ENCODE measurements around the gene FAM187B. TPM values are rescaled to one million over a fixed set of nuclear protein-coding genes. Genes with fewer than 3 reads are reported as not detected.

FAM187B gene
- total RNA-seq, 1 donor from 2014 or later = not detected

GRCh38 chr19:35271546-35271945 lies 43.0 kb upstream of the FAM187B start:
- no peak for TF ChIP-seq CTCF (conservative IDR thresholded peaks at IDR 0.05; ENCODE audit: low read depth, low read length)
- no peak for DNase-seq (ENCODE audit: low read depth)
- H3K4me3 ChIP-seq (ENCODE audit: low read depth, low read length) = no peak overlapping the region

- no peak for DNase-seq (ENCODE audit: low read depth)
- peak overlapping the region; percentile 60 for H3K4me3 ChIP-seq (ENCODE audit: low read depth, low read length)
- TF ChIP-seq CTCF (conservative IDR thresholded peaks at IDR 0.05; ENCODE audit: low read depth, low read length) = no peak
Observed at GRCh38 chr19:35270381-35270811, 41.9 kb upstream of the FAM187B start.

DNA sequence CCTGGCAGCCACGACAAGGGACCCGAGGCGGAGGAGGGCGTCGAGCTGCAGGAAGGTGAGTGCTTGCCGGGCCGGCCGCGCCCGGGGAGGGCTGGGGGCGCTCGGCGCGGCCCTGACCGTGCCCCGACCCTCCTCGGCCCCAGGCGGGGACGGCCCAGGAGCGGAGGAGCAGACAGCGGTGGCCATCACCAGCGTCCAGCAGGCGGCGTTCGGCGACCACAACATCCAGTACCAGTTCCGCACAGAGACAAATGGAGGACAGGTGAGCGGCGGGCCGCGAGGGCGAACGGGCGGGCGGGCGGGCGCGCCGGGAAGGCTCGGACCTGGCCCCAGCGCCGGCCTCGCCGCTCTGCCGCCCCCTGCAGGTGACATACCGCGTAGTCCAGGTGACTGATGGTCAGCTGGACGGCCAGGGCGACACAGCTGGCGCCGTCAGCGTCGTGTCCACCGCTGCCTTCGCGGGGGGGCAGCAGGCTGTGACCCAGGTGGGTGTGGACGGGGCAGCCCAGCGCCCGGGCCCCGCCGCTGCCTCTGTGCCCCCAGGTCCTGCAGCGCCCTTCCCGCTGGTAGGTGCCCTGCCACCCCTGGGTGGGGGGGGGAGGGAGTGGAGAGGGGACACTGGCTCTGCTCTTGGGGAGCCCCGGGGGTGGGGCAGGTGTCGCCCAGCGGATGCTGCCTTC lies 41.0 kb upstream of the FAM187B start:
- peak; percentile 56 for TF ChIP-seq CTCF (conservative IDR thresholded peaks at IDR 0.05; ENCODE audit: low read depth, low read length)
- peak overlapping the region; percentile 60 for H3K4me3 ChIP-seq (ENCODE audit: low read depth, low read length)
- DNase-seq (ENCODE audit: low read depth) = no peak

GRCh38 chr19:35268536-35269437 lies 40.2 kb upstream of the FAM187B start, which contains the start of gene USF2:
Gene USF2, plus strand, starts transcription at chr19:35268962. Its CDS starts 140 bp downstream, at chr19:35269102.
- H3K4me3 ChIP-seq (ENCODE audit: low read depth, low read length) = peak within 1 kb of the TSS; percentile 89
- no peak for TF ChIP-seq CTCF (conservative IDR thresholded peaks at IDR 0.05; ENCODE audit: low read depth, low read length)
- DNase-seq (ENCODE audit: low read depth) = no peak

GRCh38 chr19:35267818-35268535 lies 39.4 kb upstream of the FAM187B start:
- TF ChIP-seq CTCF (conservative IDR thresholded peaks at IDR 0.05; ENCODE audit: low read depth, low read length) = no peak
- peak overlapping the region; percentile 89 for H3K4me3 ChIP-seq (ENCODE audit: low read depth, low read length)
- DNase-seq (ENCODE audit: low read depth) = no peak

DNA sequence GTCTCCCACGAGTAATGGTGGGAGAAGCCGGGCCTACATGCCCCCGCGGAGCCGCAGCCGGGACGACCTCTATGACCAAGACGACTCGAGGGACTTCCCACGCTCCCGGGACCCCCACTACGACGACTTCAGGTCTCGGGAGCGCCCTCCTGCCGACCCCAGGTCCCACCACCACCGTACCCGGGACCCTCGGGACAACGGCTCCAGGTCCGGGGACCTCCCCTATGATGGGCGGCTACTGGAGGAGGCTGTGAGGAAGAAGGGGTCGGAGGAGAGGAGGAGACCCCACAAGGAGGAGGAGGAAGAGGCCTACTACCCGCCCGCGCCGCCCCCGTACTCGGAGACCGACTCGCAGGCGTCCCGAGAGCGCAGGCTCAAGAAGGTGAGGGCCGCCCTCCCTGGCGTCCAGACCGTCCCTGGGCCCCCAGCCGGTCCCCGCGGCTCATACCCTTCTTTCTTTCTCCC lies 38.8 kb upstream of the FAM187B start:
- no peak for DNase-seq (ENCODE audit: low read depth)
- H3K4me3 ChIP-seq (ENCODE audit: low read depth, low read length) = peak overlapping the region; percentile 89
- TF ChIP-seq CTCF (conservative IDR thresholded peaks at IDR 0.05; ENCODE audit: low read depth, low read length) = no peak

All from epithelial cell of proximal tubule (primary cell).